SK-N-SH (cell line): ENCODE measurements around the gene MTCL1. TPM values are rescaled to one million over a fixed set of nuclear protein-coding genes. Genes with fewer than 3 reads are reported as not detected.

Experiments
- CTCF ChIA-PET: fragments of 300-600, 350-600 bp; formaldehyde crosslinking; extraction: SDS; loops from one replicate; lab custom pipeline; 2021; lab: Yijun Ruan, JAX
- POLR2A ChIA-PET: fragments of 350-600 bp; sonication (Branson Sonifier 250); formaldehyde crosslinking; extraction: SDS; loops from one replicate; lab custom pipeline; 2020; ENCODE audit warnings: antibody characterized with exemption, inconsistent platforms; lab: Yijun Ruan, JAX
- DNase-seq: peaks from one replicate; pipeline ENCODE4 v3.0.0; 2012
- H2AFZ ChIP-seq: fragments of 200-600 bp; sonication (generic); 2 replicates; pipeline ENCODE4 v1.8.1; 2016; ENCODE audit warnings: antibody characterized with exemption, mild to moderate bottlenecking, low read depth
- H3F3A ChIP-seq: fragments of 200-600 bp; sonication (generic); replicated peaks from 2 replicates; pipeline ENCODE3; 2016; ENCODE audit warnings: antibody characterized with exemption, mild to moderate bottlenecking; ENCODE audit not compliant: insufficient read depth
- H3K27ac ChIP-seq, 2 experiments: fragments of 200-500 bp in 1 of 2; fragments of 200-600 bp in 1 of 2; sonication (Bioruptor generic) in 1 of 2; sonication (generic), shearing (Covaris generic) in 1 of 2; 2 replicates each; pipeline versions ENCODE4 v1.5.1 to v1.6.1; 2014 to 2016; ENCODE audit warnings: low read depth in 2 of 2, inconsistent platforms in 1 of 2, low read length in 1 of 2, mild to moderate bottlenecking in 1 of 2, mixed read lengths in 1 of 2
- H3K27me3 ChIP-seq: fragments of 200-600 bp; sonication (generic), shearing (Covaris generic); 2 replicates; pipeline ENCODE4 v1.6.1; 2016; ENCODE audit warnings: mixed run types; ENCODE audit not compliant: insufficient read depth
- H3K36me3 ChIP-seq, 2 experiments: fragments of 200-500 bp in 1 of 2; fragments of 200-600 bp in 1 of 2; sonication (Bioruptor generic) in 1 of 2; sonication (generic) in 1 of 2; replicated peaks in 1 of 2; 2 replicates each; pipeline versions ENCODE3 to v1.5.1; 2014 to 2016; ENCODE audit warnings: low read length in 1 of 2, mild to moderate bottlenecking in 1 of 2; ENCODE audit not compliant: insufficient read depth in 2 of 2, control insufficient read depth in 1 of 2
- H3K4me1 ChIP-seq, 2 experiments: fragments of 200-500 bp in 1 of 2; fragments of 200-600 bp in 1 of 2; sonication (Bioruptor generic) in 1 of 2; sonication (generic), shearing (Covaris generic) in 1 of 2; 2 replicates each; pipeline versions ENCODE4 v1.5.1 to v1.6.1; 2014 to 2016; ENCODE audit warnings: low read depth in 1 of 2, low read length in 1 of 2, mixed run types in 1 of 2; ENCODE audit not compliant: insufficient read depth in 2 of 2, control insufficient read depth in 1 of 2
- H3K4me2 ChIP-seq: fragments of 200-600 bp; sonication (generic), shearing (Covaris generic); 2 replicates; pipeline ENCODE4 v1.6.1; 2017; ENCODE audit warnings: mixed run types
- H3K4me3 ChIP-seq, 2 experiments: fragments of 200-500 bp in 1 of 2; fragments of 200-600 bp in 1 of 2; sonication (Bioruptor generic) in 1 of 2; sonication (generic), shearing (Covaris generic) in 1 of 2; 2 replicates each; pipeline versions ENCODE4 v1.5.1 to v1.8.1; 2014 to 2016; ENCODE audit warnings: low read depth in 2 of 2, inconsistent platforms in 1 of 2, low read length in 1 of 2, mild to moderate bottlenecking in 1 of 2, mixed read lengths in 1 of 2, moderate library complexity in 1 of 2
- H3K79me2 ChIP-seq: fragments of 200-600 bp; sonication (generic); 2 replicates; pipeline ENCODE4 v1.8.1; 2017; ENCODE audit warnings: mild to moderate bottlenecking; ENCODE audit not compliant: insufficient read depth
- H3K9ac ChIP-seq: fragments of 200-600 bp; sonication (generic); 2 replicates; pipeline ENCODE4 v1.6.1; 2017; ENCODE audit warnings: mixed run types
- H3K9me2 ChIP-seq: fragments of 200-600 bp; sonication (generic); 2 replicates; pipeline ENCODE4 v1.6.1; 2017; ENCODE audit warnings: mixed run types
- H3K9me3 ChIP-seq: fragments of 200-600 bp; sonication (generic); 2 replicates; pipeline ENCODE4 v1.6.1; 2017; ENCODE audit warnings: mixed run types, mild to moderate bottlenecking, moderate library complexity
- H4K20me1 ChIP-seq: fragments of 200-600 bp; sonication (generic); 2 replicates; pipeline ENCODE4 v1.6.1; 2017; ENCODE audit warnings: mild to moderate bottlenecking, mixed run types; ENCODE audit not compliant: insufficient read depth
- EP300 ChIP-seq, 2 experiments: IDR thresholded peaks; 2 replicates each; pipeline versions ENCODE4 v1.4.0 to v1.6.1; 2012; ENCODE audit warnings: borderline replicate concordance in 1 of 2, low read depth in 1 of 2, low read length in 1 of 2
- GABPA ChIP-seq: IDR thresholded peaks from 2 replicates; pipeline ENCODE4 v1.4.0; 2012; ENCODE audit warnings: low read depth, mild to moderate bottlenecking
- PBX3 ChIP-seq: IDR thresholded peaks from 2 replicates; pipeline ENCODE4; 2012
- RAD21 ChIP-seq: IDR thresholded peaks from 2 replicates; pipeline ENCODE4 v1.6.1; 2012; ENCODE audit warnings: mild to moderate bottlenecking, low read length
- REST ChIP-seq: IDR thresholded peaks from 2 replicates; pipeline ENCODE4 v1.6.1; 2012; ENCODE audit warnings: mild to moderate bottlenecking, low read depth, low read length, moderate library complexity
- SIN3A ChIP-seq: IDR thresholded peaks from 2 replicates; pipeline ENCODE4 v1.6.1; 2012; ENCODE audit warnings: low read depth, mild to moderate bottlenecking, low read length, moderate library complexity, borderline replicate concordance
- ZBTB33 ChIP-seq: IDR thresholded peaks from 2 replicates; pipeline ENCODE4 v1.4.0; 2012; ENCODE audit warnings: low read depth, borderline replicate concordance
- WGBS: methylation state at CpG from one replicate; pipeline ENCODE4 v1.1.6; 2017; ENCODE audit warnings: low lambda C conversion rate; 5-methylcytosine and 5-hydroxymethylcytosine counted together
- polyA plus RNA-seq, 3 experiments: library from polyadenylated mRNA; depleted of rRNA; stranded (reverse); fragments of >200 nt; gene quantifications; 2 replicates each; pipeline ENCODE4 v1.2.3, GENCODE V29; 2012

The MTCL1 gene
- polyA plus RNA-seq, 1 of the 3 experiments (the other 2 are of a cell fraction), result 33.5 TPM

- Histone ChIP-seq H3K36me3 (no peaks in the 10 kb centered on the region), H2AFZ (no peak overlapping the region), H4K20me1 (no peaks in the 10 kb centered on the region), H3F3A (no peaks in the 10 kb centered on the region), H3K9me2 (no peaks in the 10 kb centered on the region), H3K27me3 (no peaks in the 10 kb centered on the region), H3K4me1 (no peaks in the 10 kb centered on the region), H3K79me2 (no peaks in the 10 kb centered on the region), H3K27ac (no peak overlapping the region), H3K4me3 (no peak overlapping the region), H3K9me3 (no peaks in the 10 kb centered on the region), H3K9ac (no peak overlapping the region), H3K4me2 (no peak overlapping the region)
- TF ChIP-seq SIN3A, result no peak
- no peak for DNase-seq
- CTCF ChIA-PET, result interaction anchor here (0.5 to 2.7 kb wide), 6 partner anchors 9 to 301 kb away, joined by 3 to 15 read pairs (median 6); no protein-coding TSS in a partner anchor
- 97% methylated on average over 13 of the region's 13 CpGs for WGBS
- POLR2A ChIA-PET, result no interaction called here
Measured at GRCh38 chr18:8689517-8689916, 15.8 kb upstream of the MTCL1 start.

GRCh38 chr18:8694891-8695290, 10.5 kb upstream of the MTCL1 start:
- Histone ChIP-seq H3K27ac (no peak overlapping the region), H3K9ac (no peak overlapping the region), H3K4me1 (no peaks in the 10 kb centered on the region), H3K79me2 (no peaks in the 10 kb centered on the region), H3K9me2 (no peaks in the 10 kb centered on the region), H4K20me1 (no peaks in the 10 kb centered on the region), H3F3A (no peaks in the 10 kb centered on the region), H3K36me3 (no peaks in the 10 kb centered on the region), H3K4me3 (no peak overlapping the region), H3K9me3 (no peaks in the 10 kb centered on the region), H2AFZ (no peak overlapping the region), H3K4me2 (no peak overlapping the region), H3K27me3 (no peaks in the 10 kb centered on the region)
- TF ChIP-seq EP300 (IDR thresholded peaks at IDR 0.05; ENCODE audit: borderline replicate concordance in 1 of 2, low read depth in 1 of 2, low read length in 1 of 2), result no peak
- TF ChIP-seq REST, result no peak
- TF ChIP-seq PBX3, result no peak
- no peak for TF ChIP-seq RAD21
- no peak for TF ChIP-seq GABPA
- TF ChIP-seq ZBTB33, result no peak
- POLR2A ChIA-PET, result no interaction called here
- CTCF ChIA-PET, result interaction anchor here (1.5 to 3.7 kb wide), 9 partner anchors 8 to 293 kb away, joined by 3 to 56 read pairs (median 24); partner anchors contain the start of gene MTCL1
- 80% methylated on average over 10 of the region's 10 CpGs for WGBS
- no peak for DNase-seq
